K562 (cell line): ENCODE results near the gene PRDM16. TPM values are rescaled to one million over a fixed set of nuclear protein-coding genes. Genes with fewer than 3 reads are reported as not detected.

Source experiments
- ATAC-seq: fragments of 200-7000 bp; cut with Tn5 transposase; 3 replicates; pipeline ENCODE4 v1.9.1; 2020; ENCODE audit warnings: moderate library complexity
- BruUV-seq: library from RNA; stranded (reverse); fragments of 400-500 nt; replicated peaks from 2 replicates; lab custom pipeline; 2021; lab: Mats Ljungman, UMichigan
- CTCF ChIA-PET: fragments of 300-600 bp; formaldehyde crosslinking; extraction: SDS; loops from one replicate; lab custom pipeline; 2021; ENCODE audit warnings: low intra/inter-chr PET ratio; lab: Yijun Ruan, JAX
- POLR2A ChIA-PET: fragments of 300-600, 350-650 bp; sonication (Branson Sonifier 250); formaldehyde crosslinking; extraction: SDS; loops from one replicate; lab custom pipeline; 2021; ENCODE audit warnings: antibody characterized with exemption, inconsistent platforms; lab: Yijun Ruan, JAX
- DNase-seq, 4 experiments: peaks; one replicate each; pipeline versions ENCODE4 v3.0.0 to v3.0.0-alpha.2; 2011 to 2018; ENCODE audit warnings: low spot score in 3 of 4, mixed read lengths in 3 of 4; ENCODE audit errors: extremely low read depth in 1 of 4
- FAIRE-seq: peaks from 2 replicates; lab custom pipeline; 2011; peaks lifted over from hg19 to GRCh38; lab: Jason Lieb, UNC
- H2AFZ ChIP-seq: 2 replicates; pipeline ENCODE4 v1.6.0; 2011; ENCODE audit warnings: low read depth, low read length, control low read depth, inconsistent platforms
- H3K27ac ChIP-seq: fragments of 200-600 bp; 3 replicates; pipeline ENCODE4 v1.8.0; 2011; ENCODE audit warnings: low read depth, mild to moderate bottlenecking, control low read depth, inconsistent platforms, low read length, moderate library complexity, mixed read lengths; ENCODE audit errors: extremely low read depth
- H3K27me3 ChIP-seq, 2 experiments: fragments of 300-600 bp in 1 of 2; 2 replicates in 1 of 2; 3 replicates in 1 of 2; pipeline versions ENCODE4 v1.6.0 to v1.8.0; 2011; ENCODE audit warnings: inconsistent platforms in 2 of 2, low read length in 2 of 2, mild to moderate bottlenecking in 1 of 2, mixed read lengths in 1 of 2, moderate library complexity in 1 of 2; ENCODE audit not compliant: control insufficient read depth in 2 of 2, insufficient read depth in 2 of 2
- H3K36me3 ChIP-seq: fragments of 300-600 bp; 3 replicates; pipeline ENCODE4 v1.8.0; 2011; ENCODE audit warnings: mild to moderate bottlenecking, low read length, inconsistent platforms; ENCODE audit not compliant: control insufficient read depth, insufficient read depth
- H3K4me1 ChIP-seq, 2 experiments: fragments of 200-600 bp in 1 of 2; replicated peaks in 1 of 2; 2 replicates in 1 of 2; 3 replicates in 1 of 2; pipeline versions ENCODE4 v1.5.1 to v1.8.0; 2011; ENCODE audit warnings: inconsistent platforms in 2 of 2, low read length in 2 of 2, mild to moderate bottlenecking in 1 of 2, mixed read lengths in 1 of 2, moderate library complexity in 1 of 2; ENCODE audit not compliant: control insufficient read depth in 2 of 2, insufficient read depth in 2 of 2
- H3K4me2 ChIP-seq: 2 replicates; pipeline ENCODE4 v1.6.1; 2011; ENCODE audit warnings: low read length, control low read depth, inconsistent platforms, mixed read lengths; ENCODE audit not compliant: insufficient read depth
- H3K4me3 ChIP-seq: fragments of 200-600 bp; sonication (generic), shearing (Covaris generic); 2 replicates; pipeline ENCODE4 v1.5.1; 2016; ENCODE audit warnings: control low read depth, inconsistent platforms
- H3K79me2 ChIP-seq: fragments of 200-600 bp; 3 replicates; pipeline ENCODE4 v1.8.0; 2011; ENCODE audit warnings: low read length, inconsistent platforms; ENCODE audit not compliant: control insufficient read depth, insufficient read depth
- H3K9ac ChIP-seq, 2 experiments: 2 replicates each; pipeline versions ENCODE4 v1.6.0 to v1.6.1; 2011; ENCODE audit warnings: low read depth in 2 of 2, low read length in 2 of 2, control low read depth in 1 of 2, inconsistent platforms in 1 of 2, mild to moderate bottlenecking in 1 of 2, mixed read lengths in 1 of 2; ENCODE audit not compliant: insufficient read depth in 1 of 2
- H3K9me1 ChIP-seq: one replicate; pipeline ENCODE4 v1.6.0; 2011; ENCODE audit warnings: inconsistent platforms, mild to moderate bottlenecking, low read length, moderate library complexity; ENCODE audit not compliant: control insufficient read depth, insufficient read depth
- H3K9me3 ChIP-seq: replicated peaks from 2 replicates; pipeline ENCODE4 v1.5.1; 2011; ENCODE audit warnings: low read depth, low read length, inconsistent platforms; ENCODE audit not compliant: control insufficient read depth, insufficient read depth
- H4K20me1 ChIP-seq: replicated peaks from 2 replicates; pipeline ENCODE4 v1.6.1; 2011; ENCODE audit warnings: low read length, inconsistent platforms, mixed read lengths; ENCODE audit not compliant: control insufficient read depth, insufficient read depth
- GTF2E2 ChIP-seq: fragments of 200-800 bp; sonication (Bioruptor generic); IDR thresholded peaks from 2 replicates; pipeline ENCODE4 v1.6.1; 2016; ENCODE audit warnings: missing genetic modification characterization, missing compliant biosample characterization
- JUN ChIP-seq, 2 experiments: sonication (generic) in 1 of 2; formaldehyde crosslinking in 1 of 2; IDR thresholded peaks; 2 replicates each; pipeline versions ENCODE4 v1.6.1 to v1.8.0; 2012 to 2022; ENCODE audit warnings: borderline replicate concordance in 2 of 2, mild to moderate bottlenecking in 2 of 2, improper control_type of control experiment in 1 of 2, low read depth in 1 of 2, low read length in 1 of 2, missing genetic modification reagents in 1 of 2
- MCM2 ChIP-seq: fragments of 450-650 bp; IDR thresholded peaks from 2 replicates; pipeline ENCODE4 v1.6.1; 2017; ENCODE audit warnings: low read depth, mild to moderate bottlenecking
- NR1H2 ChIP-seq: sonication (generic); formaldehyde crosslinking; IDR thresholded peaks from 2 replicates; pipeline ENCODE4 v1.4.0; 2020; ENCODE audit warnings: mild to moderate bottlenecking, missing genetic modification reagents
- STAT5B ChIP-seq: fragments of 250-450 bp; sonication (Bioruptor Pico); IDR thresholded peaks from 2 replicates; pipeline ENCODE4 v1.8.0; 2021; ENCODE audit warnings: mild to moderate bottlenecking, inconsistent platforms
- TAF15 ChIP-seq: fragments of 200-400 bp; formaldehyde crosslinking; IDR thresholded peaks from 2 replicates; pipeline ENCODE4 v1.6.1; 2017; ENCODE audit warnings: mild to moderate bottlenecking, low read depth, low read length, moderate library complexity
- ZNF124 ChIP-seq: sonication (generic); formaldehyde crosslinking; IDR thresholded peaks from 2 replicates; pipeline ENCODE4 v1.8.1; 2022; ENCODE audit warnings: missing genetic modification reagents
- ZNF436 ChIP-seq: fragments of 250-450, 450-650 bp; sonication (Bioruptor Pico); formaldehyde crosslinking; IDR thresholded peaks from 2 replicates; pipeline ENCODE4 v1.7.0; 2020; ENCODE audit warnings: mild to moderate bottlenecking
- ZNF507 ChIP-seq: conservative IDR thresholded peaks from 2 replicates; pipeline ENCODE4 v1.6.1; 2017; ENCODE audit warnings: missing genetic modification characterization, missing compliant biosample characterization
- WGBS: fragments of 100-300 bp; shearing (Covaris generic); methylation state at CpG from one replicate; pipeline ENCODE4 v1.1.6; 2016; ENCODE audit warnings: low coverage, mixed read lengths; ENCODE audit not compliant: insufficient coverage; ENCODE audit errors: missing lambda C conversion rate; 5-methylcytosine and 5-hydroxymethylcytosine counted together
- in situ Hi-C: fragments of 300-500 bp; cut with MboI; formaldehyde crosslinking; loops from 4 replicates; pipeline ENCODE4 v1.15.0; 2018; ENCODE audit warnings: inconsistent platforms, mixed read lengths
- intact Hi-C: fragments of 100-400 bp; cut with micrococcal nuclease; formaldehyde crosslinking; loops from 2 replicates; pipeline ENCODE4 v1.14.2; 2022
- polyA plus RNA-seq, 8 experiments: library from polyadenylated mRNA; depleted of rRNA in 4 of 8; stranded (reverse) in 5 of 8; unstranded in 3 of 8; fragments of >200 nt; fragmentation: Nextera tagmentation in 2 of 8; fragmentation: Illumina TruSeq in 1 of 8; extraction: Ambion mirVana in 2 of 8; extraction: Trizol in 1 of 8; gene quantifications; 2 replicates each; pipeline versions ENCODE4 v1.2.1 to v1.2.3, GENCODE V29; 2011 to 2014; ENCODE audit warnings: inconsistent platforms in 1 of 8, missing spikeins in 1 of 8
- total RNA-seq, 7 experiments: library from RNA; depleted of rRNA in 6 of 7; stranded (reverse); fragments of >200 nt in 6 of 7; fragmentation: Illumina TruSeq in 2 of 7; extraction: Trizol in 2 of 7; gene quantifications; 2 replicates each; pipeline versions ENCODE4 v1.2.1 to v1.2.3, GENCODE V29; 2011 to 2021; ENCODE audit warnings: low replicate concordance in 1 of 7

PRDM16 gene
- total and polyA plus RNA-seq, 9 of the 15 experiments (the other 6 are each of a cell fraction or from before 2014, with no cell fraction given): 0.10 to 0.27 TPM; not detected in 7

- H3K9me1 ChIP-seq: no peaks in the 10 kb centered on the region
- ChIA-PET CTCF (no interaction called here), POLR2A (no interaction called here)
- H3K4me1 ChIP-seq: peaks cover 0 to 30% of the 10 kb centered on the region in 2 experiments; a peak in 2 of 5 replicates
- no TSS peak for BruUV-seq
- H3K9me3 ChIP-seq: no peaks in the 10 kb centered on the region
- H2AFZ ChIP-seq: no peak overlapping the region
- H3K4me2 ChIP-seq: no peak overlapping the region
- H3K4me3 ChIP-seq: no peak overlapping the region
- in situ Hi-C loops: no loop called here
- no peak overlapping the region; a peak in 1 of 4 replicates for H3K9ac ChIP-seq
- ATAC-seq (no peak), DNase-seq (no peak), FAIRE-seq (no peak)
- H3K27ac ChIP-seq: no peak overlapping the region
- H3K27me3 ChIP-seq: peaks cover 67 to 94% of the 10 kb centered on the region in 2 experiments; a peak in 4 of 5 replicates
- WGBS: 11% methylated on average over 13 of the region's 13 CpGs
- intact Hi-C loops: no loop called here
- no peaks in the 10 kb centered on the region for H3K36me3 ChIP-seq
- no peaks in the 10 kb centered on the region for H3K79me2 ChIP-seq
- peaks cover 56% of the 10 kb centered on the region for H4K20me1 ChIP-seq
- TF ChIP-seq STAT5B (CRISPR knock-in tag) (no peak), ZNF124 (CRISPR knock-in tag) (no peak), NR1H2 (CRISPR knock-in tag) (no peak), JUN (IDR thresholded peaks at IDR 0.05; ENCODE audit: borderline replicate concordance, low read depth, low read length) (no peak), JUN (CRISPR knock-in tag; IDR thresholded peaks at IDR 0.05; ENCODE audit: borderline replicate concordance) (no peak), ZNF436 (CRISPR knock-in tag) (no peak), MCM2 (no peak), ZNF507 (tag) (no peak), TAF15 (no peak), GTF2E2 (tag) (no peak)
Observed at GRCh38 chr1:3461934-3462275, 392.9 kb downstream of the PRDM16 start.
